ENCODE data around the gene SAMD4A.

DNA sequence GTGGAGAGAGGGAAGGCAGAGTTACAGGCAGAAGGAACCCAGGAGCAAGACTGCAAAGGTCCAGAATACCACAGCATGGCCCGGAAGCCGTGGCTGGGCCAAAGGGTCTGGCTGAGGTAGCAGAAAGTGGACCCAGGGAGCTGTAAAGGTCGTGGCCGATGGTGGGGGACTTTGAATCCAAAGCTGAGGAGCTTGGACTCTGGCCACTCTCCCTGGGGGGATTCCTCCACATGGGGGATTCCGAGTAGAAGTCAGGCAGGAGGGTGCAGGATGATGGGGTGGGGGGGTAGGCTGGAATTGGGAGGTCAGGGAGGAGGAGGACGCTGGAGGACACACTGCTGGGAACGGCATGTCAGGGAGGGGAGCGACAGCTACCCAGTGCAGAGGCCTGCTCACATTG, 210.5 kb downstream of the SAMD4A start:
- TF ChIP-seq POLR2A (IDR thresholded peaks at IDR 0.05; ENCODE audit: low read depth, low read length) (no peak), TAF1 (IDR thresholded peaks at IDR 0.05; ENCODE audit: low read depth, low read length) (no peak), POLR2AphosphoS5 (IDR thresholded peaks at IDR 0.05; ENCODE audit: low read depth, low read length) (no peak), PAX5 (IDR thresholded peaks at IDR 0.05; ENCODE audit: insufficient read depth, low read length, severe bottlenecking) (no peak), SPI1 (IDR thresholded peaks at IDR 0.05; ENCODE audit: low read depth, low read length) (no peak), POU2F2 (IDR thresholded peaks at IDR 0.05; ENCODE audit: low read depth, low read length) (no peak)

All from GM12891 (cell line).